Thyroid gland (tissue), 4 donors: ENCODE data around the gene PRSS38. TPM values are rescaled to one million over a fixed set of nuclear protein-coding genes. Genes with fewer than 3 reads are reported as not detected.

ENCODE experiments used
- DNase-seq, 2 donors: peaks; one replicate each; pipeline ENCODE4 v3.0.0-alpha.2; 2019
- H3K27ac ChIP-seq, 3 donors: fragments of 200-600 bp; sonication (generic); 1 replicate in 2 of 3; 2 replicates in 1 of 3; pipeline ENCODE4 v1.5.1; 2016 to 2019; ENCODE audit warnings: mild to moderate bottlenecking in 1 of 3, moderate library complexity in 1 of 3
- H3K27me3 ChIP-seq: fragments of 200-600 bp; sonication (generic); one replicate; pipeline ENCODE4 v1.5.1; 2019
- H3K36me3 ChIP-seq, 2 donors: fragments of 200-600 bp; sonication (generic); one replicate each; pipeline ENCODE4 v1.5.1; 2016 to 2019
- H3K4me1 ChIP-seq, 2 donors: fragments of 200-600 bp; sonication (generic); one replicate each; pipeline ENCODE4 v1.5.1; 2017 to 2019
- H3K4me3 ChIP-seq, 3 donors: fragments of 200-600 bp; sonication (generic); replicated peaks in 1 of 3; 1 replicate in 2 of 3; 2 replicates in 1 of 3; pipeline ENCODE4 v1.5.1; 2016; ENCODE audit warnings: mild to moderate bottlenecking in 1 of 3
- H3K9me3 ChIP-seq: fragments of 200-600 bp; sonication (generic); one replicate; pipeline ENCODE4 v1.5.1; 2017
- CTCF ChIP-seq, 6 experiments: fragments of 200-600 bp in 3 of 6; fragments of 450-650 bp in 3 of 6; sonication (generic) in 3 of 6; IDR thresholded peaks; one replicate each; pipeline ENCODE4 v1.5.1; 2016 to 2019; ENCODE audit warnings: antibody characterized with exemption in 6 of 6, mild to moderate bottlenecking in 2 of 6, inconsistent platforms in 1 of 6, moderate library complexity in 1 of 6
- POLR2A ChIP-seq, 2 donors: fragments of 450-650 bp; IDR thresholded peaks; one replicate each; pipeline ENCODE4 v1.6.1; 2017; ENCODE audit warnings: antibody characterized with exemption in 2 of 2, mild to moderate bottlenecking in 2 of 2, moderate library complexity in 1 of 2
- WGBS, 2 donors: methylation state at CpG; one replicate each; pipeline ENCODE4 v1.1.5; 2017; 5-methylcytosine and 5-hydroxymethylcytosine counted together
- intact Hi-C: fragments of 100-400 bp; cut with DNase I; formaldehyde crosslinking; loops from one replicate; pipeline ENCODE4 v1.15.1; 2023
- total RNA-seq, 4 donors: library from RNA; depleted of rRNA; stranded (reverse); fragments of >200 nt; gene quantifications; one replicate each; pipeline ENCODE4 v1.2.3, GENCODE V29; 2016

Gene PRSS38
- total RNA-seq, 4 donors from 2014 or later, result not detected

GRCh38 chr1:227775841-227776240 is 39.6 kb upstream of the PRSS38 start:
- H3K27ac ChIP-seq, result no peak overlapping the region
- 88 to 96% methylated on average over 8 to 10 of the region's 10 CpGs for WGBS, 2 donors
- no peaks in the 10 kb centered on the region for H3K27me3 ChIP-seq
- peaks cover 0 to 4% of the 10 kb centered on the region in 2 donors for H3K36me3 ChIP-seq
- H3K4me1 ChIP-seq, result no peaks in the 10 kb centered on the region
- H3K4me3 ChIP-seq, result no peak overlapping the region
- no peak for DNase-seq
- no peak for TF ChIP-seq CTCF (IDR thresholded peaks at IDR 0.05)
- TF ChIP-seq POLR2A (IDR thresholded peaks at IDR 0.05), result no peak
- intact Hi-C loops, result no loop called here
- no peaks in the 10 kb centered on the region for H3K9me3 ChIP-seq

GRCh38 chr1:227776331-227776771 is 39.1 kb upstream of the PRSS38 start:
- Histone ChIP-seq H3K9me3 (no peaks in the 10 kb centered on the region), H3K36me3 (peaks cover 0 to 4% of the 10 kb centered on the region in 2 donors), H3K27me3 (no peaks in the 10 kb centered on the region), H3K4me3 (no peak overlapping the region), H3K27ac (no peak overlapping the region), H3K4me1 (no peaks in the 10 kb centered on the region)
- no peak for DNase-seq
- 88 to 93% methylated on average over 7 of the region's 7 CpGs for WGBS, 2 donors
- TF ChIP-seq POLR2A (IDR thresholded peaks at IDR 0.05), result no peak
- intact Hi-C loops, result no loop called here

GRCh38 chr1:227777156-227777555 is 38.3 kb upstream of the PRSS38 start:
- Histone ChIP-seq H3K9me3 (no peaks in the 10 kb centered on the region), H3K36me3 (peaks cover 0 to 4% of the 10 kb centered on the region in 2 donors), H3K4me1 (no peaks in the 10 kb centered on the region), H3K27ac (no peak overlapping the region), H3K4me3 (no peak overlapping the region), H3K27me3 (no peaks in the 10 kb centered on the region)
- intact Hi-C loops, result no loop called here
- DNase-seq, result no peak
- TF ChIP-seq POLR2A (IDR thresholded peaks at IDR 0.05), result no peak
- no peak for TF ChIP-seq CTCF (IDR thresholded peaks at IDR 0.05)
- WGBS, 2 donors, result 91 to 96% methylated on average over 11 of the region's 11 CpGs

GRCh38 chr1:227777646-227778045 is 37.8 kb upstream of the PRSS38 start:
- intact Hi-C loops, result no loop called here
- Histone ChIP-seq H3K27me3 (no peaks in the 10 kb centered on the region), H3K4me3 (no peak overlapping the region), H3K36me3 (peaks cover 0 to 4% of the 10 kb centered on the region in 2 donors), H3K27ac (no peak overlapping the region), H3K9me3 (no peaks in the 10 kb centered on the region), H3K4me1 (no peaks in the 10 kb centered on the region)
- TF ChIP-seq CTCF (IDR thresholded peaks at IDR 0.05), result no peak
- no peak for TF ChIP-seq POLR2A (IDR thresholded peaks at IDR 0.05)
- 98% methylated on average over 4 of the region's 4 CpGs for WGBS, 2 donors
- DNase-seq, result no peak

GRCh38 chr1:227778401-227778947 is 37.0 kb upstream of the PRSS38 start:
- no peaks in the 10 kb centered on the region for H3K9me3 ChIP-seq
- H3K27ac ChIP-seq, result no peak overlapping the region
- H3K4me3 ChIP-seq, result no peak overlapping the region
- H3K4me1 ChIP-seq, result no peaks in the 10 kb centered on the region
- intact Hi-C loops, result no loop called here
- no peaks in the 10 kb centered on the region for H3K27me3 ChIP-seq
- H3K36me3 ChIP-seq, result peaks cover 0 to 4% of the 10 kb centered on the region in 2 donors
- WGBS, 2 donors, result 83 to 93% methylated on average over 6 to 8 of the region's 8 CpGs
- TF ChIP-seq CTCF (IDR thresholded peaks at IDR 0.05), result no peak
- no peak for TF ChIP-seq POLR2A (IDR thresholded peaks at IDR 0.05)
- no peak for DNase-seq
